AML-193 (cell line): ENCODE results near the gene TNRC18.
"Not testable (repeated sequence)": the region's sequence is repeated elsewhere in the genome, so short reads cannot be mapped to it uniquely, and the experiment has no call there.

Experiments
- DNase-seq, 2 experiments: peaks; one replicate each; lab custom pipeline; 2025; lab: John Stamatoyannopoulos, UW

The TNRC18 gene

DNA sequence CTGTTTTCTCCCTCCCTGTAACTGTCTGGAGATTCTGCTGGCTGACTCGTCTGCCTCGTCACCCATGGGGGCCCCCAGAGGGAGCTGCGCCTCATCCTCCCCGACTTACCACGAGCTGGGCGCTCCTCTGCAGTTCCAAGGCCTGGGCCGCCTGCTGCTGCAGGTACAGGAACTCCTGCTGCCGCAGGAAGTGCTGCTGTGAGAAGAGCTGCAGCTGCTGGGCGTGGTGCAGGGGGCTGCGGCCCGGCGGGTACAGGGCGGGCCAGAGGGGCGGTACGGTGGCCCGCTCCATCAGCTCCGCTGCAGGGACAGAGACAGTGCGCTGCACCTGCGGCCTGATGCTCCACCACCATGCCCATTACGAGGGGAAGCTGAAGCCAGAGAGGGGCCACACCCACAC lies 47.7 kb downstream of the TNRC18 start:
- no peak for DNase-seq

DNA sequence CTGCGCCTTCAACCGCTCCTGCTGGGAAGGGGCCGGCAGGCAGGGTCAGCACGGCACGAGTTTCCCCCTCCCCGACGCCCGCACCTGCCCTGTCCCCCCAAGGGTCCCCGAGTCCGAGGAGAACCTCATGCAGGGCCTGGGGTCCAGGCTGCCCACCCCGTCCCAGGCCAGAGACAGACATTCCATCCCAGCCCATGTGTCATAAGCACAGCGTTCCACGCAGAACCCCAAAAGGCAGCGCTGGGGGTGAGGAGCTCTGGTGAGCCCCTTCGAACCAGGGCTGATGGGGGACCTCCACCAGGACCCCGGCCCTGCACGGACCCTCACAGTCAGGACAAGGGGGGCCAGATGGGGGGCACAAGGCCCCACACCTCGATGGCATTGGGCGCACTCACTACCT lies 49.2 kb downstream of the TNRC18 start:
- no peak for DNase-seq

- DNase-seq = no peak
These were observed 50.3 kb downstream of the TNRC18 start for GRCh38 chr7:5373300-5373699.

DNA sequence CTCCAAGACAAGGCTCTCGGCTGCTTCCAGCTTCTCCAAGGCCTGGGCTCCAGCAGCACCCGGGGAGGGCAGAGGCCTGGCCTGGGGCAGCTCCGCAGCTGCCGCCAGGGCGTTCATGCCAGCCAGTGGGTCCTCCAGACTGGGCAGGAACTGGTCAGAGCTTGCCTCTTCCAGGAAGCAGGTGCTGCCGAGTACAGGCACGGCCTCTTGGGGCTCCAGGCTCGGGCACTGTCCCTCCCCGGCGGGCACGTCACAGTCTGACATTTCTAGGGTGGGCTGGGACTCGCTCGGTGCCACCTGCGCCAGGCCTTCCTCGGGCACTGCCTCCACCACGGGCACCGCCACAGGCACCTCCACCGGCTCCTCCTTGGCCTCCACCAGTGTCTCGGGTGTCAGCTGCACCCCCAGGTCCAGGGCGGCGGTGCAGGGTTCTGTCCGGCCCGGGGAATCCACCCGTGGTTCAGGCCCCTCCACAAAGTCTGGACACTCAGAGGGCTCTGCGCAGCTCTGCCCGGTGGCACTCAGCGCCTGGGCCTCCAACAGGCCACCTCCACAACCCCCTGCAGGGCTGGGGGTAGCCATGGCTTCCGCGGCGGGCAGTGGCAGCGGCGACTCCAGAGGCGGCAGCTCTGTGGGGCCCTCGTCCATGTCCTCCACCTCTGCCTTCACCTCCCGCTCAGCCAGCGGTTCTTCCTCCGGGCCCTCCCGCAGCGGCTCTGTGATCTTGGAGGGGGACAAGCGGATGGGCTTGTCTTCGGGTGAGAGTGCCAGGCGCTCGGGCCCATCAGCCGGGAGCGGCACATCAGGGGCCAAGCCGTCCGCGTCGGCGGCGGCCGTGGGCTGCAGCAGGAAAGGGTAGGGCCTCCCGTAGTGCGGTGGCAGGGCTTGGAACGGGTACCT lies 52.9 kb downstream of the TNRC18 start:
- DNase-seq = no peak

DNA sequence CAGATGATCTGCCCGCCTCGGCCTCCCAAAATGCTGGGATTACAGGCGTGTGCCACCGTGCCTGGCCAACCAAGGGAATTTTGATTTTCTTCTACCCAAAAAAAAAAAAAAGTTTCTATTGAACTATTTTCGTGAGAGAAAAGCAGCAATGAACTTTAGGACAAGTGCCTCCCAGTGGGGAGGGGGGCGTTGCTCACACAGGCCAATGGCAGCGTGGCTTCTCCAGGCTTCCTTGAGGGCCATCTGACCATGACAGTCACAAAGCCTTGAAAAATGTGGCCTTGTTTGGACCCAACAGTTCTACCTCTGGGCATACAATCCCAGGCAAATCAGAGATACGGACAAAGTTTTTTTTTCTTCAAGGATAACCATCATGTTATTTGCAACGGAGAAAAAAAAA lies 56.0 kb downstream of the TNRC18 start:
- no peak for DNase-seq

- DNase-seq = peak; percentile 65 to 71
These were observed 57.5 kb downstream of the TNRC18 start for GRCh38 chr7:5365976-5366625.

GRCh38 chr7:5363729-5364128 lies 59.9 kb downstream of the TNRC18 start:
- DNase-seq = no peak

DNA sequence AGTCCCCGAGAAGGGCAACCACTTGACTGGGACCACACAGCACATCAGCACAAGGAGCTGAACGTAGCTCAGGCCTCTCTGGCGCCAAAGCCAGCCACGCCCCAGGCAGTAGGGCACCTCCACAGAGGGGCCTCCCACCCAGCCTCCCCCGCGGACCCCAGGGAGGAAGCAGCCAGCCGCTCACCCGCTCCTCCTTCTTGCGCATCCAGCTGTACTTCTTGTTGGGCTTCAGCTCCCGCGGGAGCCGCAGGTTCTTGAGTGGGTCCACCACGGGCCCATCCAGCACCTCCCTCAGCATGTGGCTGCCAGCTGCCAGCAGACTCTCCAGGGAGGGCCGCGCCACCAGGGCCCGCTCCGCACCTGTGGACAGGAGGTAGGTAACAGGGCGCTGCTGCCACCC lies 61.2 kb downstream of the TNRC18 start:
- DNase-seq = no peak

GRCh38 chr7:5361446-5362127 lies 62.0 kb downstream of the TNRC18 start:
- DNase-seq = no peak

DNA sequence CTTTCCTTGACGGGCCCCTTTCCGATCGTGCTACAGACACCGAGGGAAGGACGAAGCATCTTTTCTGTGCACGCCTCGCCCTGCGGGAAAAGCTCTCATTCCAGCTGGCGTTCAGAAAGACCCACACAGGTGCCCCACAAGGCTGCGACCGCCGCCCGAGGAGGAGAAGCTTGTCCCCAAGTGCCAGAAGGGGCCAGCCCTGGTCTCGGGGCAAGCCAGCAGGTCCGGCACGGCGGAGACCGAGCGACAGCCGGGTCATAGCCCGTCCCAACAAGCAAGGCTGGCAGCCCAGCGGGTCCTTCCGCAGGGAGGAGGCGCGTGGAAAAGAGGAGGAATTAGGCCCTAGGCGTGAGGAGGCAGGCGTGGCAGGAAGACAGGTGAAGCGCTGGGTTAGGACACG lies 62.7 kb downstream of the TNRC18 start:
- no peak for DNase-seq

DNA sequence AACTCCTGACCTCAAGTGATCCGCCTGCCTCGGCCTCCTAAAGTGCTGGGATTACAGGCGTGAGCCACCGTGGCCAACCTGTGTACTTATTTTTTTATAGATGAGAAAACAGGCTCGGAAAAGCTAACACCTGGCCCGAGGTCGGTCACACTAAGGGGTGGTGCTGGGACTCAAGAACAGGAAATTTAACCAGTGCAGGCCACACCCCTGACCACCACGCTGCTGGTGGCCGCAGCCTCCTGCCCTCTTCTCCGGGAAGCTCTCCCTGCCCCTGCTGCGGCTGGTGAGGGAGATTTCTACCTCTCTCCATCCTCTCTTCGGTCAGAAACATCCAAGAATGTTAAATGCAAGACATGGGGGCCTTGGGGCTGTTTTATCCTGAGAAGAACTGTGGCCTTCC lies 63.2 kb downstream of the TNRC18 start:
- no peak for DNase-seq

DNA sequence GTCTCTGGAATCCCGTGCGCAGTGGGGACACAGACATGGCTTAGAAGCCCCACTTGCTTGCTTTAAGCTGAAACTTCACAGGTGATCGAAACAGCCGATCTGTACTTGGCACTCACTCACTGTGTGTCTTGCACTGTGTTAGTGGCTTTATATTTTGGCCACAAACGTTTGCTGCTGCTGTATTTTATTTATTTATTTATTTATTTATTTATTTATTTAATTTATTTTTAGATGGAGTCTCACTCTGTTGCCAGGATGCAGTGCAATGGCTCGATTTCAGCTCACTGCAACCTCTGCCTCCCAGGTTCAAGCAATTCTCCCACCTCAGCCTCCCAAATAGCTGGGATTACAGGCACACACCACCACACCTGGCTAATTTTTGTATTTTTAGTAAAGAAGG lies 63.6 kb downstream of the TNRC18 start:
- not testable (repeated sequence) for DNase-seq

DNA sequence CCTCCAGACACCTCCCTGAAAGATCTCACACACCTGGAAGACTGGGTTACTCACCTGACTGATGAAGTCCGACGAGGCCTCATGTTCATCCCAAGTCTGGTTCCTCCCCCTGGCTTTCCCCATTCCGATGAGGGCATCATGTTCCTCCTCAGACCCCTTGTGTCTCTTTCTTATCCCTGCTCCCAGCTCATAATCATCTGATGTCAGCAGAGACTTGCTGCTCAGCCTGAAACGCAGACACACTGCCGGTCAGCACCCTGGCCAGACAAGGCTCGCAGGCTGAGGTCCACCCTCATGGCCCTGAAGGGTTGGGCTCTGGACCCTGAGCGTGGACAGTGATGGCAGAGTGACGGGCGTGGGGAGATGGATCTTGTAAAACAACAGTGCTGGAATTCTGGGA lies 64.3 kb downstream of the TNRC18 start:
- DNase-seq = no peak

DNA sequence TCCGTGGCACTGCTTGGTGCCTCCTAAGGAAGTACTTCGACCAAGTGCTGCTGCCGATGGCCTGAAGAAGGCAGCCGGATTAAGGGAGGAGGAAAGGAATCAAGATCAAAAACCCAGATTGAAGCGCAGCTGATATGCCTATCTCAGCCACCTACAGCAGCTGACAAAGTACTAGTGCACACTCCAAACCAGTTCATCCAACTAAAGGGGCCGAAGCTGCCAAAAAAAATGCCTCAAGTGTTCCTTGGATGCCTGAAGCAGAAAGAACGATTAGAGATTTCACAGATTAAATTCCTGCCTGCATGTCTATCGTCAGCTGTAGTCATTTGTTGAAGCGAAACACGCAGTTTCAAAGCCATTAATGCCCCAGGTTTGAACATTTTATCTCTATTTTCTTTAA lies 65.7 kb downstream of the TNRC18 start:
- no peak for DNase-seq

- no peak for DNase-seq
These were observed 66.9 kb downstream of the TNRC18 start for GRCh38 chr7:5356751-5357119.

- no peak for DNase-seq
These were observed 69.0 kb downstream of the TNRC18 start for GRCh38 chr7:5354460-5355232.

- DNase-seq = no peak
These were observed 71.1 kb downstream of the TNRC18 start for GRCh38 chr7:5352440-5353010.

- no peak for DNase-seq
These were observed 71.9 kb downstream of the TNRC18 start for GRCh38 chr7:5351507-5352265.

DNA sequence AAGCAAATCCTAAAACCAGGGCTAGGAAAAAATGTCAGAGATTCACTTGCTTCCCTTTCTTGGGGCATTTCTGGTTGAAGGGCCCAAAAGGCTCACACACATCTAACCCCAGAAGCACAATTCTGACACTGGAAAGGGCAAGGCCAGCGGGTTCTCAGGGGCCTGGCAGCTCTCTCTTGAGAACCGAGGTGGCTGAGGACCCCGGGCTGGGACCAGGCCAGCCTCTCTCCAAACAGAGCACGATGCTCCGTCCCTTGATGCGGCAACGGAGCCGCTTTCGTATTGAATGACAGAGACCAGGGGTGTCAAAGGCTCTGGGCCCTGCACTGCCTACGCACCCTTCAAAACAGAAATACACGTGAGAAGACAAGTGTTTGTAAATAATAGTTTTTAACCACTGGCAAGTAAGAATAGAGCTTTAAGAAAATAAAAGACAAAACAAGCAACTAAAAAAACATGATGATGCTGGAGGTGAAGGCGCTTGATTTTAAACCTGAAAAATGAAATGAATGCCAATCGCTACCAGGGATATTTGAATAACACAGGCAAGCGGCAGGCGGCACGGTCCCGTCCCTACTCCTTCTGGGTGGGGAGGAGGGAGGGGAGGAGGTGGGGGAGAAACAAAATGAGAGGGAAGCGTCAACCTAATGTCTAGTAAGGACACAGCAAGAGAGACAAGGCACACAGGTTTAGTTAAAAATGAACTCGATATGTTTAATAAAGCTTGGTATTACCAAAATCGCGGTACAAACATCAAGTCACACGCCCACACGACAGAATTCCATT lies 72.8 kb downstream of the TNRC18 start:
- no peak for DNase-seq

- no peak for DNase-seq
These were observed 73.5 kb downstream of the TNRC18 start for GRCh38 chr7:5350174-5350463.
